NCI-H748 treated with DMSO at 0.1 percent for 48 hours (cell line): Measurements from ENCODE around the gene TRIM65.

Source experiments
- DNase-seq: peaks from one replicate; lab custom pipeline; 2025; lab: John Stamatoyannopoulos, UW

The TRIM65 gene

DNA sequence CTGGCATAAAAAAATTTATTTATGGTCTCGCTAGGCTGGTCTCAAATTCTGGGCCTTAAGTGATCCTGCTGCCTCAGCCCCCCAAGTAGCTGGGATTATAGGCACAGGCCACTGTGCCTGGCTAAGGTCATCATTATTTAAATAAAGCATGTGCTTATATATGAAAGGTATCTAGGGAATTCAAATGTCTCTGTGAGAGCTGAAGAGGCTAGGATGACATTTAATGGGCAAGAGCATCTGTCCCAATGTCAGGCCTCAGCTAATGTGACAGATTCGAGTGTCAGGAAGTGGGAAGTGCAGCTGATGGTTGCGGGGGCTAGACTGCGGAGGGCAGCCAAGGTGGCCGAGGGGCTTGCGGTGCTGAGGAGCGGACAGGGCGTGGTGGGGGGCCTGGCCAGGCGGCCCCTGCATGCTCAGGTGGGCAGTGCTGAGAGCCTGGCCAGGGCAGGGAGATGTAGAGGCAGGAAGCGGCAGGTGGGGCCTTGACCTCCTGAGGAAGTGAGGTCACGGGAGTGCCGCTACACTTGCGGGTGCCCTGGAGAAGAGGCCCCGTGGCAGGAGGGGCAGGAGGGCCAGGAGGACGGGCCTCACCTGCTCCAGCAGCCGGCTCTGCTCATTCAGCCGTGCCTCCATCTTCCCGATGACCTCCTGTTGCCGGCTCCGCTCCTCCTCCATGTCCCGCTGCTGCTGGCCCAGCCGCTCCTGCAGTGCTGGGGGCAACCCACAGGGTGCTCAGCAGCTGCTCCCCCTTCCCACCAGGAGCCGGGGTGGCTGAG, 20.6 kb upstream of the TRIM65 start:
- no peak for DNase-seq

GRCh38 chr17:75915268-75915667, 18.5 kb upstream of the TRIM65 start:
- no peak for DNase-seq

DNA sequence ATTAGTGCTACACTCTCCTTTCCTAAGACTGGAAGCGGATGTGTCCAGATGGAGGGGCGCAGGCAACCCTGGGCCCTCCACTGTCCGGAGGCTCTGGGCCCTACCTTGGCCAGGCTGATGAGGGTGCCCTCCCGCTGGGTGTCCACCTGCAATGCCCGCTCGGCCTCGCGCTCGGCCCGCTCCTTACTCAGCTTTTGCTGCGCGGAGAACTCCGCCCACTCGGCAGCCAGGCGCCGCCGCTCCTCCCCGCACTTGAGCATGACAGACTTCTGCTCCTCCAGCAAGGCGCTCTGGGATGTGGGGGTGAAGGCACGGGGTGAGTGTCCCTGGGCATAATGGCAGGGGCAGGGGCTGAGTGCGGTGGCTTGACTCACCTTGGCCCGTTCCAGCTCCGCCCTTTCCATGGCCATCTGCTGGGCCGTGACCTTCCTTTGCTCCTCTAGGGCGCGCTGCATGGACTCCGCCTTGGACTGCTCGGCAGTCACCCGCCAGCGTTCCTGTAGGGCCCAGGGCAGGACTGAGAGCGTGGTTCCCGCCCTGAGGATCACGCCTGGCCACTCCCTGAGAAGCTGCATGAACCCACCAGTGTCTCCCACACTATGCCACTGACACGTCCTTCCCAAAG, 18.0 kb upstream of the TRIM65 start:
- no peak for DNase-seq

- no peak for DNase-seq
These were observed 16.9 kb upstream of the TRIM65 start for GRCh38 chr17:75913537-75914210.

DNA sequence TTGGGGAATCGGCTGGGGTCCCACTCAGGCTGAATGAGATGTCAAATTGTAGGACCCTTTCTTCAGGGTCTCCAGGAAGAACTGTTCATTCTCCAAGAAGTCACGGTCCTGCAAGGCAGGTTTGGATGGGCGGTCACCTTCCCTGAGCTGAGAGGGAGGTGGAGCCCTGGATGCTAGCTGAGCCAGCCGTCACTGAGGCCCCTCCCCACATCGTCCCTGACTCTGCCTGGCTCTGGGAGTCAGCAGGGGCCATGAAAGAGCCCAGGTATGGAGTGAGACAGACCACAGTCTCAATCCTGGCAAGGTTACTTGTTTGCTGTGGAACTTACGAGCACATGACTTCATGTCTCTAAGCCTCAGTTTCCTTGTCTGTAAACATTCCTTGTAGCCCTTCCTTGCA, 13.9 kb upstream of the TRIM65 start:
- DNase-seq: no peak

GRCh38 chr17:75909812-75910274, 13.1 kb upstream of the TRIM65 start:
- DNase-seq: peak; percentile 8

- peak; percentile 25 for DNase-seq
These were observed 12.5 kb upstream of the TRIM65 start for GRCh38 chr17:75909051-75909811.

- DNase-seq: no peak
These were observed 11.4 kb upstream of the TRIM65 start for GRCh38 chr17:75908201-75908600.

GRCh38 chr17:75906143-75906884, 9.6 kb upstream of the TRIM65 start:
- DNase-seq: no peak

- DNase-seq: peak; percentile 68
These were observed 8.2 kb upstream of the TRIM65 start, which contains the start of gene MRPL38 for GRCh38 chr17:75904749-75905521. Gene MRPL38 (minus strand): TSS chr17:75904884. CDS start chr17:75904875, 9 bp downstream.

DNA sequence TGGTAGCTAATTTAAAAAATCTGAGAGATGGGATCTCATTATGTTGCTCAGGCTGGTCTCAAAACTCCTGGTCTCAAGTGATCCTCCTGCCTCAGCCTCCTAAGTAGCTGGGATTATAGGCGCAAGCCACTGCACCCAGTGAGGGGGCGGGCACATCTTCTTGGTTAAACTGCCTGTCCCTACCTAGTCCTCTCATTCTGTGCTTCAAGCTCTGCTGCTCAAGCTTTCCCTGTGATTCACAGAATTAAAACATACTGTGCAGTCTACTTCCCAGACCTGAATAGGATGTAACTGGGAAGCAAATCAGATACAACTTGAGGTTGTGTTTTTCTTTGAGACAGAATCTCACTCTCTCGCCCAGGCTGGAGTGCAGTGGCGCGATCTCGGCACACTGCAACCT, 5.7 kb upstream of the TRIM65 start:
- DNase-seq: no peak

DNA sequence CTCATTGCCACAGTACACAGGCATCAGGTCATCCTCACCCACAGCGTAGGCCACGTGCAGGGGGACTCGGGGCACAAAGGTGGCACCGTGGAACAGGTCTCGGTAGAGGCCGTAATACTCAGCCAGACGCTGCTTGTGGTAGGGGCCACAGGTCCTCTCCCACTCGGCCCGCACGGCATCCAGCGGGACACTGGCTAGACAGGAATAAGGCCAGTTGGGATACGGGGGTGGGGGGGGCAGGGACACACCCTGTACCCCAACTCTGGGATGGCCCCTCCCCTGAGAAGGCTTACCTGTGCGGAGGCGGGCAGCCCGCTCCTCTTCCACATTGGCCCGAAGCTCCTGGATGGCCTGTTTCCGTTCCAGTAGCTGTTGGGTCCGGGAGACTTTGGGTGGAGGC, 5.0 kb upstream of the TRIM65 start:
- no peak for DNase-seq

- no peak for DNase-seq
These were observed 4.2 kb upstream of the TRIM65 start for GRCh38 chr17:75900691-75901533.

GRCh38 chr17:75899767-75900468, 3.2 kb upstream of the TRIM65 start:
- no peak for DNase-seq

DNA sequence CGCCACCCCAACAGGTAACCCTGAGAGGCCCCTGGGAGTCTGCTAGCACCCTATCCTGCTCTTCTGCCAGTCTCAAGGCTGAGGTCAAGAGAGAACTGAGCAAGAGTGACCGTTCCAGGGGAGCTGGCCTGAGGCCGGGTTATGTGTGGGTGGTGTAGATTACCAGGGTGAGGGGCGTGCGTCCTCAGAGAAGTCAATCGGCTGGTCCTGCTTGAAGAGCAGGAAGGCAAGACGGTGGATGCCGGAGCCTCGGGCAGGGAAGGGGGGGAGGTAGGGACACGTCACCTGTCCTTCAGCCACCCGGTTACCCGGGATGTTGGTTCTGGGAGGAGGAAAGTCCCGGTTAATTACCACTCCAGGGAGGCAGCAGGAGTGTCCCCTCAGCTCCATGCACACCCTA, 2.6 kb upstream of the TRIM65 start:
- DNase-seq: no peak

GRCh38 chr17:75898791-75899190, 2.0 kb upstream of the TRIM65 start:
- no peak for DNase-seq

DNA sequence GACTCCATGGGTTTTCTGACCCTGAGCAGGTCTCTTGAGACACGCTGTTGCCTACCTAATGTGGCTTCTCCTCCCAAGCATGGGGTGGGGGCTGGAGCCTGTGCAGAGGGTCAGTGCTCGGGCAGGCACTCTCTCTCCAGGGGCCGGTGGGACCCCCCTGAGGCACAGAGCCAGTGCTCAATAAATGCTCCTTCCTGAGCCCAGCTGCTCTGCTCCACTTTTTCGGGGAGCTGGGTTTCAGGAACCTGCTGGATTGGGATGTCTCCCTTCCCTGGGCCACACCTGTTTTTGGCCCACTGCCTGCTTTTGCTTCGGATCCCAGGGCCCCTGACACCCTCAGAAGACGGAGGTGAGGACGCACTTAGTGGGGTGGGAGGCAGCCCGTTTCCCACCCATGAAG, 1.3 kb upstream of the TRIM65 start:
- no peak for DNase-seq

- no peak for DNase-seq
These were observed 639 bp upstream of the TRIM65 start for GRCh38 chr17:75897160-75898019.
